RPMI7951 (cell line): Measurements from ENCODE around the gene PRB2. TPM values are rescaled to one million over a fixed set of nuclear protein-coding genes. Genes with fewer than 3 reads are reported as not detected.
"Not testable (repeated sequence)": the region's sequence is repeated elsewhere in the genome, so short reads cannot be mapped to it uniquely, and the experiment has no call there.

Experiments
- DNase-seq: peaks from one replicate; pipeline ENCODE4 v3.0.0-alpha.2; 2012; ENCODE audit warnings: low read depth
- total RNA-seq: library from RNA; depleted of rRNA; stranded (reverse); fragments of >200 nt; shearing (Covaris generic); gene quantifications from 2 replicates; pipeline ENCODE4 v1.2.3, GENCODE V29; 2014; rRNA removed

The PRB2 gene
- total RNA-seq: not detected in 2 replicates

GRCh38 chr12:11395467-11395866 lies at the start of gene PRB2:
Gene PRB2, minus strand, starts transcription at chr12:11395567. Its CDS starts 38 bp downstream, at chr12:11395529.
- not testable (repeated sequence) for DNase-seq

GRCh38 chr12:11437966-11438365 lies 42.6 kb upstream of the PRB2 start:
- no peak for DNase-seq

GRCh38 chr12:11433664-11434063 lies 38.3 kb upstream of the PRB2 start:
- DNase-seq: no peak

GRCh38 chr12:11431486-11431885 lies 36.1 kb upstream of the PRB2 start:
- no peak for DNase-seq

- DNase-seq: no peak
Observed at GRCh38 chr12:11427341-11427740, 32.0 kb upstream of the PRB2 start.

- no peak for DNase-seq
Observed at GRCh38 chr12:11412731-11413130, 17.4 kb upstream of the PRB2 start.

- no peak for DNase-seq
Observed at GRCh38 chr12:11408096-11408495, 12.7 kb upstream of the PRB2 start.

GRCh38 chr12:11397366-11397765 lies 2.0 kb upstream of the PRB2 start:
- no peak for DNase-seq

GRCh38 chr12:11391456-11391855 lies 3.9 kb downstream of the PRB2 start:
- not testable (repeated sequence) for DNase-seq

GRCh38 chr12:11377420-11377819 lies 17.9 kb downstream of the PRB2 start:
- not testable (repeated sequence) for DNase-seq

GRCh38 chr12:11361151-11361550 lies 34.2 kb downstream of the PRB2 start:
- DNase-seq: no peak

- peak; percentile 25 for DNase-seq
Observed at GRCh38 chr12:11360205-11360883, 35.0 kb downstream of the PRB2 start.

GRCh38 chr12:11351736-11352135 lies 43.6 kb downstream of the PRB2 start:
- DNase-seq: not testable (repeated sequence)

- DNase-seq: no peak
Observed at GRCh38 chr12:11348439-11348838, 46.9 kb downstream of the PRB2 start.

- DNase-seq: no peak
Observed at GRCh38 chr12:11347810-11348209, 47.6 kb downstream of the PRB2 start.

- DNase-seq: no peak
Observed at GRCh38 chr12:11344500-11344899, 50.9 kb downstream of the PRB2 start.

Other genes with a start within 250 kb of the PRB2 start
- 7.9 and 10.2 TPM in 2 replicates for gene SMIM10L1, start 224.4 kb downstream of the PRB2 start, total RNA-seq
- not detected in 2 replicates for gene TAS2R42, start 208.6 kb downstream of the PRB2 start, total RNA-seq
- not detected in 2 replicates for gene PRB3, start 125.9 kb downstream of the PRB2 start, total RNA-seq
- gene PRB4, start 85.1 kb downstream of the PRB2 start, total RNA-seq: not detected in 2 replicates